GM19043 (cell line): ENCODE data around the gene CYB561A3.
A peak's percentile ranks its signal among the peaks of the same experiment; 100 is the strongest.

ENCODE experiments used
- ATAC-seq: cut with Tn5 transposase; IDR thresholded peaks from one replicate; pipeline ENCODE4 v1.9.1; 2021; ENCODE audit warnings: low read depth; ENCODE audit not compliant: unreplicated experiment

Gene CYB561A3

GRCh38 chr11:61370349-61371005 lies 8.8 kb upstream of the CYB561A3 start:
- ATAC-seq, result no peak

GRCh38 chr11:61369372-61370348 lies 8.0 kb upstream of the CYB561A3 start:
- ATAC-seq, result no peak

DNA sequence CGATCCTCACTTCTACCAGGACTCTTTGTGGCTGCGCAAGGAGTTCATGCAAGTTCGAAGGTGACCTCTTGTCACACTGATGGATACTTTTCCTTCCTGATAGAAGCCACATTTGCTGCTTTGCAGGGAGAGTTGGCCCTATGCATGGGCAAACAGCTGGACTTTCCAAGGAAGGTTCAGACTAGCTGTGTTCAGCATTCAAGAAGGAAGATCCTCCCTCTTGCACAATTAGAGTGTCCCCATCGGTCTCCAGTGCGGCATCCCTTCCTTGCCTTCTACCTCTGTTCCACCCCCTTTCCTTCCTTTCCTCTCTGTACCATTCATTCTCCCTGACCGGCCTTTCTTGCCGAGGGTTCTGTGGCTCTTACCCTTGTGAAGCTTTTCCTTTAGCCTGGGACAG lies 7.0 kb upstream of the CYB561A3 start:
- ATAC-seq, result no peak

DNA sequence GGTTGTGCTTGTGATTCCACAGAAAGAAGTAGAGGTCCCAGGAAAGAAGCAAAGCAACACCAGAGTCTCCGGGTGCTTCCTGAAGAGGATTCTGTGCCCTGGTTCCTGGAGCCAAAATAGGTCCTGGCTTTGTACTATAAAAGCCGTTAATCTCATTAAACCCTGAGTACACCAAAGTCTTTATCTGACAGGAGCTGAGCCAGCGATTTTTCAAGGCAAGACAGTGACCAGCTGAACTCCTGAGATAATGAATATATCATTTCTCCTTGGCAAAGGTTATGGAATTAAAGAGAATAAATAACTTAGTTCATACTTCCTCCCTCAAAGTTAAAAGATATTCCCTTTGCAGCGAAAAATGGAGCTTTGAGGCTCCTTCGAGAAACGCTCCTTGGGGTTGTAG lies 5.7 kb upstream of the CYB561A3 start:
- no peak for ATAC-seq

GRCh38 chr11:61364012-61364675 lies 2.5 kb upstream of the CYB561A3 start:
- no peak for ATAC-seq

GRCh38 chr11:61362542-61362875 lies 827 bp upstream of the CYB561A3 start:
- no peak for ATAC-seq

- no peak for ATAC-seq
Measured at GRCh38 chr11:61361237-61361740, 393 bp downstream of the CYB561A3 start.

DNA sequence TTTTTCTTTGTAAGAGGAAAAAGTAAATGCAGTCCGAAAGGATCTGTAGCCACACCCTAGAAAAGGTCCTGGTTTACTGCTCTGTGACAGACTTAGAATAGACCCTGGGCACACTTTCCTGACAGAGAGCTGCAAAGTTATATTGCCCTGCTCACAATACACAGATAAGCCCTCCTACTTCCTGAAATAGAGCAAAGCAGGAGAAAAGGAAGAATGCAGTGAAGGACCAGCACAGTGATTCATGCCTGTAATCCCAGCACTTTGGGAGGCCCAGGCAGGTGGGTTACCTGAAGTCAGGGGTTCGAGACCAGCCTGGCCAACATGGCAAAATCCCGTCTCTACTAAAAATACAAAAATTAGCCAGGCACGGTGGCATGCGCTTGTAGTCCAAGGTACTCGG lies 2.2 kb downstream of the CYB561A3 start:
- ATAC-seq, result no peak

GRCh38 chr11:61358566-61358965 lies 3.1 kb downstream of the CYB561A3 start:
- no peak for ATAC-seq

GRCh38 chr11:61357894-61358239 lies 3.8 kb downstream of the CYB561A3 start:
- no peak for ATAC-seq

DNA sequence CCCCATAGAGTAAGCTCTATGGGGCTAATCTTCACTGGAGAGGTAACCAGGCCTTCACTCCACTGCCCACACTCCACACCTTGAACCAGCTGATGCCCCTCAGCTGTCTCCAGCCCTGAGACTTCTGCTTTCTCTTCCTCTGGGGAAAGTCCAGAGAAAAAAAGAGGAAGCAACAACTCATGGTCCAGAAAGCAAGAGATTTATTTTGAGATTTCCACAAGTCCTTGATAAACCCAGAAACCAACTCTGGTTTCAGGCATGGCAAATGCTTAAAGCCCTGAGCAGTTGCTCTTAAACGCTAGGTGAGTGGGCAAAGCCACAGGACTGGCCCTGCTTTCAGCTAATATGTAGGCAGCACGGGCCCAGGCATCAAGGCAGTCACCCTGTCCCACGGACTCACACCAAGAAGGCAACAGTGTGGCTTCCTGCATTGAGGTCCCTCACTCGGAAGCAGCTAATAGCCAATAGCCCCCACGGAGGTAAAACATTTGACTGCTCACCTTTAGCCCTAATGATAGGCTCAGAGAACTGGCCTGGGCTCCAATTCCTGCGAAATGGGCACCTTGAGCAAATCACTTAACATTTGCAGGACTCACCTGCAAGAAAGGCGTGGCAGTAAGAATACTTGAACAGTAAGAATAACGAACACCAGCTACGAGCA lies 4.3 kb downstream of the CYB561A3 start:
- ATAC-seq, result peak; percentile 36

- ATAC-seq, result no peak
Measured at GRCh38 chr11:61356706-61357105, 5.0 kb downstream of the CYB561A3 start.

GRCh38 chr11:61354208-61354607 lies 7.5 kb downstream of the CYB561A3 start:
- ATAC-seq, result no peak

DNA sequence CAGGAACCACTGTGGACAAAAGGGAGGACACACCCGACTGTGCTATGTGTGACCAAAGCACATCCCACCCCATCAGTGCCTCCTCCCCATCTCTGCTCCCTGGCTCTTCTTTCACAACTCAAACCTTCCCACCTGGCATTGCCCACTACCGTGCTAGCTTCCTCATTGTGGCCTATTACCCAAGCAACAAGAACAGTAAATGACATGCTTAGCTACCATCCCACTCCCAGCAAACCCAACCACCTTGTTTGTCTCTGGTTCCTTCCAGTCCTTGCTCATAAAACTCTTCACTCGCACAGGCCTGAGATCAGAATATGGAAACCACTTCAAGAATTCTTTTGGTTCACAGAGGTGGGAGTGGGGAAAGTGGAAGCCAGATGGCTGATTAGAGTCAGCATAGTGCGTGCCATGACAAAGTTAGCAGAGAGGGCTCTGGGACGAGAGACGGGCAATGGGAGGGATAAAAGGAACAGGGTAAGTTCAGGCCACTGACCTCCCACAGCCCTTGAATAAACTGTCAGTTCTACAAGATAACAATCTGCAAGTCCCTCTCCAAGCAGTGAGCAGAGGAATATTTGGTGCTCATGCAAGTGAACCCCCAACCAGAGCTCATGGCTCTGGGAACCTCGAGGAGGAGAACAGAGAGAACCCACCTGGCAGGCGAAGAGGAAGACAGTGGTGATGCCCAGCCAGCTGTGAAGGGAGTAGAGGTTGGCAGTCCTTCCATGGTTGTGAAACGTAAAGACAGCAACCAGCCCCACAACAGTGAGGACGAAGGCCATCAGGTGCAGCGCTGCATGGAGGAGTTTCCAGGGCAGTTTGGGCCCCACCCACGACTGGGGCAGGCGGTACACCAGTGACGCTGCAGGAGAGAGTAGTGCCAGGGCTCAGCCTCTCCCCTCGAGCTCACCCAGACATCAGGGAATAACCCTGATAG lies 8.3 kb downstream of the CYB561A3 start:
- ATAC-seq, result no peak

DNA sequence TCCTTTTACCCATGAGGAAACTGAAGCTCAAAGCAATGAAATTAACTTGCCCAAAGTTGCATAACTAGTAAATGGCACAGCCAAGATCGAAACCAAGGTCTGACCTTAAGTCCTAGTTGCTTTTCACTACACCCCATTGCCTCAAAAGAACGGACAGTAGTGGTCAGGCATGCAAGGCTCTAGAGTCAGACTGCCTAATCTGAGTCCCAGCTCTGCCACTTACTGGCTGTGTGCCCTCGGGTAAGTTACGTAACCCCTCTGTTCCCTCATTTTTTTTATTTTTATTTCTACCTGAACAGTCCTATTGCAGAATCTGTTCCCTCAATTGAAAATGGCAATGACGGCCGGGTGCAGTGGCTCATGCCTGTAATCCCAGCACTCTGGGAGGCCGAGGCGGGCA lies 9.6 kb downstream of the CYB561A3 start:
- ATAC-seq, result no peak

GRCh38 chr11:61350803-61351202 lies 10.9 kb downstream of the CYB561A3 start:
- ATAC-seq, result no peak

DNA sequence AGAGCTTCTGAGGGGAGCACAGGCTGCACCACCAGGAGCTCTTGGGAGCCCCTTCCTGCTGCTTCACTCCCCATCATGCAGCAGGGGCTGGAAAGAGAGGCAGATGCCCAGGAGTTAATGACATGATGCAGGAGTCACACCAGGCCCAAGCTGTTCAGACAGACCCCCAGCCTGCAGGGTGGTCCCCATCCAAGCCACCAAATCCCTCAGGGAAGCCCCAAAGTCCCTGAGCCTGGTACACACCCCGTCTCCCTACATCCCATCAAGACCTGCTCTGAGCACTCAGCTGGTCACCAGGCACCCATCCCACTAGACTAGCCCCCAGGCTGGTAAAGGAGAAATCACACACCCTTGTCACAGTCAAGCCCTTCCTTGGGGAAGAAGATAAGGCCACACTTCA lies 11.3 kb downstream of the CYB561A3 start:
- no peak for ATAC-seq

- no peak for ATAC-seq
Measured at GRCh38 chr11:61349916-61350315, 11.8 kb downstream of the CYB561A3 start.

DNA sequence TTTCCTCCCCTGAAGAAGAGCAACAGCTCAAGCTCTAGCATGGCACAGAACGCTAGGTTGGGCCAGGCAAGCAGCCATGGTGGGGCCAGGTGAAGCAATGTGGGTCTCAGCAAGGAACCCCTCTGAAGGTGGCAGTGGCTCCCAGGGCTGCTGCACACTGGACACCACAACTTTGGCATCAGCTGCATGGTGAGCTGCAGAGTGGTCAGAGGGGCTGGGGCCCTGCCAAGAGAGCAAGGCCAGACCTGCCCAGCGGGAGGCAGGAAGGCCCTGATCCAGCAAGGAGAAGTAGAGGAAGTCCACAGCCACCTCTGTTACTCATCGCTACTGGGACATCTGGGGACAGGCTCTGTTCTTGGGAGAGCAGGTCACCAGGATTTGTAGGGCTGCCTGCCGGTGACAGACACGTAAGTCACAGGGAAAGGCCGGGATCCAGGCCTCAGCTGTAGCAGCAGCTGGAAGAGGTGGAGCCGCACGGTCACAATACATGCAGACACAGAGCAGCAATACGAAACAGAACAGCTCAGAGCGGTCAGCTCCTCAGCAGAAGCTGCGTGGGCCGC lies 12.4 kb downstream of the CYB561A3 start:
- ATAC-seq, result no peak
